Nephron progenitor cell (in vitro differentiated cells): ENCODE results near the gene ARID1B.

ENCODE experiments used
- DNase-seq: peaks from one replicate; pipeline ENCODE4 v3.0.0; 2021
- H3K27ac Mint-ChIP-seq: 2 replicates; pipeline ENCODE4 v1.8.0; 2021; ENCODE audit warnings: mild to moderate bottlenecking, moderate library complexity, mixed read lengths
- H3K27me3 Mint-ChIP-seq: 2 replicates; pipeline ENCODE4 v1.8.0; 2021; ENCODE audit warnings: mild to moderate bottlenecking, low read depth, mixed read lengths; ENCODE audit not compliant: poor library complexity
- H3K36me3 Mint-ChIP-seq: 2 replicates; pipeline ENCODE4 v1.8.0; 2021; ENCODE audit warnings: low read depth, mixed read lengths
- H3K4me1 Mint-ChIP-seq: 2 replicates; pipeline ENCODE4 v1.8.0; 2021; ENCODE audit warnings: mixed read lengths
- H3K4me3 Mint-ChIP-seq: 2 replicates; pipeline ENCODE4 v1.8.0; 2021; ENCODE audit warnings: mild to moderate bottlenecking, moderate library complexity, mixed read lengths
- H3K9me3 Mint-ChIP-seq: 2 replicates; pipeline ENCODE4 v1.8.0; 2021; ENCODE audit warnings: mild to moderate bottlenecking, moderate library complexity, mixed read lengths
- CTCF ChIP-seq: fragments of 200-600 bp; sonication (generic); IDR thresholded peaks from 2 replicates; pipeline ENCODE4 v1.5.0; 2021; ENCODE audit warnings: antibody characterized with exemption

ARID1B gene

GRCh38 chr6:157211603-157212455, 434.7 kb downstream of the ARID1B start:
- no peak overlapping the region for H3K27ac Mint-ChIP-seq
- peaks cover 25% of the 10 kb centered on the region for H3K4me1 Mint-ChIP-seq
- no peak for TF ChIP-seq CTCF
- no peak overlapping the region for H3K4me3 Mint-ChIP-seq
- no peaks in the 10 kb centered on the region for H3K9me3 Mint-ChIP-seq
- H3K36me3 Mint-ChIP-seq: peaks cover 21% of the 10 kb centered on the region
- no peak for DNase-seq
- peaks cover 1% of the 10 kb centered on the region for H3K27me3 Mint-ChIP-seq

- H3K27me3 Mint-ChIP-seq: peaks cover 3% of the 10 kb centered on the region
- no peak for TF ChIP-seq CTCF
- no peak for DNase-seq
- H3K27ac Mint-ChIP-seq: peak overlapping the region; percentile 37
- peaks cover 9% of the 10 kb centered on the region for H3K36me3 Mint-ChIP-seq
- H3K4me1 Mint-ChIP-seq: peaks cover 37% of the 10 kb centered on the region
- no peak overlapping the region for H3K4me3 Mint-ChIP-seq
- no peaks in the 10 kb centered on the region for H3K9me3 Mint-ChIP-seq
These were observed 436.2 kb downstream of the ARID1B start for GRCh38 chr6:157213426-157213825.

GRCh38 chr6:157213907-157214565, 436.9 kb downstream of the ARID1B start:
- no peak for TF ChIP-seq CTCF
- Mint-ChIP-seq H3K27ac (peak overlapping the region; percentile 37), H3K4me1 (peaks cover 37% of the 10 kb centered on the region), H3K36me3 (peaks cover 9% of the 10 kb centered on the region), H3K27me3 (peaks cover 3% of the 10 kb centered on the region), H3K9me3 (no peaks in the 10 kb centered on the region), H3K4me3 (no peak overlapping the region)
- no peak for DNase-seq

GRCh38 chr6:157215717-157216116, 438.5 kb downstream of the ARID1B start:
- TF ChIP-seq CTCF: no peak
- H3K27me3 Mint-ChIP-seq: peaks cover 3% of the 10 kb centered on the region
- H3K4me3 Mint-ChIP-seq: no peak overlapping the region
- no peak for DNase-seq
- H3K27ac Mint-ChIP-seq: no peak overlapping the region
- peaks cover 9% of the 10 kb centered on the region for H3K36me3 Mint-ChIP-seq
- H3K4me1 Mint-ChIP-seq: peaks cover 46% of the 10 kb centered on the region
- H3K9me3 Mint-ChIP-seq: no peaks in the 10 kb centered on the region

GRCh38 chr6:157216570-157216969, 439.4 kb downstream of the ARID1B start:
- no peak for DNase-seq
- Mint-ChIP-seq H3K36me3 (peaks cover 9% of the 10 kb centered on the region), H3K4me3 (no peak overlapping the region), H3K9me3 (no peaks in the 10 kb centered on the region), H3K27me3 (peaks cover 9% of the 10 kb centered on the region), H3K27ac (peak overlapping the region; percentile 73), H3K4me1 (peaks cover 53% of the 10 kb centered on the region)
- TF ChIP-seq CTCF: no peak
